ENCODE measurements around the gene NRROS.

The NRROS gene

DNA sequence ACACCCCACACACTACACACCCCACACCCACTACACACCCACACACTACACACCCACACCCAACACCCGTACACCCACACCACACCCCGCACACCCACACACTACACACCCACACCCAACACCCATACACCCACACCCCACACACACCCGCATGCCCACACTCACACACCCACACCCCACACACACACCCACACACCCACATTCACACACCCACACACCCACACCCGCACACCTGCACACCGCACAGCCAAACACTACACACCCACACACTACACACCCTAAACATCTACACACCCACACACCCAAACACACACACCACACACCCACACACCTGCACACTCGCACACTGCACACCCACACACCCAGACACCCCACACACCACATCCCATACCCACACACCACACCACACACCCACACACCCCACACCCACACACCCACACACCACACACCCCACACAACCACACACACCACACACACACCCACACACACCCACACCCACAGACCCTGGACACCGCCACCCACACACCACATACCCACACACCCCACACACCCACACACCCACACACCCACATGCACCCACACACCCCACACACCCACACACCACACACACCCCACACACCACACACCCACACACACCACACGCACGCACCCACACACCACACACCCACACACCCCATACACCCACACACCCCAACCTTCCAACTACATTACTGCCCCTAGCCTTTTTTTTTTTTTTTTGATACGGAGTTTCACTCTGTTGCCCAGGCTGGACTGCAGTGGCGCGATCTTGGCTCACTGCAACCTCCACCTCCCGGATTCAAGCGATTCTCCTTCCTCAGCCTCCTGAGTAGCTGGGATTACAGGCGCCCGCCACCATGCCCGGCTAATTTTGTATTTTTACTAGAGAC, 55.7 kb downstream of the NRROS start:
- H3K4me3 Mint-ChIP-seq = no peak overlapping the region
- no peak for ATAC-seq (ENCODE audit: low read depth)
- no peaks in the 10 kb centered on the region for H3K9me3 Mint-ChIP-seq

DNA sequence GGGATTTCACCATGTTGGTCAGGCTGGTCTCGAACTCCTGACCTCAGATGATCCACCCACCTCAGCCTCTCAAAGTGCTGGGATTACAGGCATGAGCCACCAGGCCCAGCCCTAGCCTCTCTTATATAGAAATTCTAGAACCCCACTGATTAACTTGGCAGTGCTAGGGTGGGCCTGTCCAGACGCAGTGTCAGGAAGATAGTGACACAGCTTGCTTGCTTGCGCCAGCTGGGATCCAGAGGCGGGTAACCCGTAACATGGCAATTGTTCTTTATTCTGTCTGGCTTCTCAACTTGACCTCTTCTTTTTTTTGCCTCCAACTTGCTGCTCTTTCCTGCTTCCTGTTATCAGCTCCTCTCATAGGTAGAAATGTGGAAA, 56.3 kb downstream of the NRROS start:
- no peak for ATAC-seq (ENCODE audit: low read depth)
- Mint-ChIP-seq H3K27me3 (no peaks in the 10 kb centered on the region), H3K4me1 (peaks cover 16% of the 10 kb centered on the region)

More for the DNA sequence above, 55.7 kb downstream of the NRROS start:
- DNase-seq (ENCODE audit: low spot score in 2 of 2) = no peak
- peaks cover 19% of the 10 kb centered on the region for H3K4me1 Mint-ChIP-seq
- no peaks in the 10 kb centered on the region for H3K36me3 Mint-ChIP-seq
- H3K27me3 Mint-ChIP-seq = no peaks in the 10 kb centered on the region
- peak overlapping the region; percentile 45 for H3K27ac Mint-ChIP-seq

DNA sequence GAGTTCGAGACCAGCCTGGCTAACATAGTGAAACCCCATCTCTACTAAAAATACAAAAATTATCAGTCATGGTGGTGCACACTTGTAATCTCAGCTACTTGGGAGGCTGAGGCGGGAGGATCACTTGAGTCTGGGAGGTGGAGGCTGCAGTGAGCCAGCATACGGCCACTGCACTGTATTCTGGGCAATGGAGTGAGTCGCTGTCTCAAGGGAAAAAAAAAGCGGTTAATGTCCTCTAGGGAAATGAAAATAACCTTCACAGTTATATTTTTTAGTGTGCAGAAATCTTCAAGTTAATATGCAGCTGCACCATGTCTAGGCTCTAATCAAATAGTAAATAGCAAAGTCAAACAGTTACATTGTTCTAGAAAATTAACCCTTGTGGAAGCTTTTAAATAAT, 57.8 kb downstream of the NRROS start:
- Mint-ChIP-seq H3K36me3 (no peaks in the 10 kb centered on the region), H3K4me1 (peaks cover 16% of the 10 kb centered on the region), H3K9me3 (no peaks in the 10 kb centered on the region), H3K4me3 (no peak overlapping the region), H3K27ac (no peak overlapping the region), H3K27me3 (no peaks in the 10 kb centered on the region)
- ATAC-seq (ENCODE audit: low read depth) (peak; percentile 77), DNase-seq (ENCODE audit: low spot score in 2 of 2) (peak in 1 of 2 donors; percentile 16)

More for the DNA sequence above, 56.3 kb downstream of the NRROS start:
- no peaks in the 10 kb centered on the region for H3K9me3 Mint-ChIP-seq
- no peak overlapping the region for H3K4me3 Mint-ChIP-seq
- no peak overlapping the region for H3K27ac Mint-ChIP-seq
- DNase-seq (ENCODE audit: low spot score in 2 of 2) = no peak
- no peaks in the 10 kb centered on the region for H3K36me3 Mint-ChIP-seq

DNA sequence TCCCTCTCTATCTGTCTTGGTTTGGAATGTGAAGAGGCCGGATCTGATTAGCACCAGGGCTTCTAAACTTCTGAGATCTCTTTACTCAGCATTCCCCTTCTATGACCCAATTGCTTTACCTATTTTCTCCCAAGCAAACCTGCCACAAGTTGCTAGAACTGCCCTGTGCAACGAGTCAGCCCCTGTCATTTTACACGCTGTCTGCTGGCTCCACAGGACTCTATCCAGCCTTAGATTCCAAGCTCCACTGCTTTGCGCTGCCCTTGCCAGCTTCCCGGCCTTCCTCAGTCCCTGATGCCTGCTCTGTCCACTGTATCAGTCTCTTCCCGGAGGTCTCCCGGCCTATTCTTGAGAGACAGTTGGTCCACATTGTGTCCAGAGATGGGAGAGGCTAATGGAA, 60.3 kb downstream of the NRROS start:
- ATAC-seq (ENCODE audit: low read depth) (no peak), DNase-seq (ENCODE audit: low spot score in 2 of 2) (no peak)
- no peaks in the 10 kb centered on the region for H3K9me3 Mint-ChIP-seq
- H3K36me3 Mint-ChIP-seq = no peaks in the 10 kb centered on the region
- no peaks in the 10 kb centered on the region for H3K27me3 Mint-ChIP-seq
- peaks cover 13% of the 10 kb centered on the region for H3K4me1 Mint-ChIP-seq
- no peak overlapping the region for H3K27ac Mint-ChIP-seq
- H3K4me3 Mint-ChIP-seq = no peak overlapping the region

DNA sequence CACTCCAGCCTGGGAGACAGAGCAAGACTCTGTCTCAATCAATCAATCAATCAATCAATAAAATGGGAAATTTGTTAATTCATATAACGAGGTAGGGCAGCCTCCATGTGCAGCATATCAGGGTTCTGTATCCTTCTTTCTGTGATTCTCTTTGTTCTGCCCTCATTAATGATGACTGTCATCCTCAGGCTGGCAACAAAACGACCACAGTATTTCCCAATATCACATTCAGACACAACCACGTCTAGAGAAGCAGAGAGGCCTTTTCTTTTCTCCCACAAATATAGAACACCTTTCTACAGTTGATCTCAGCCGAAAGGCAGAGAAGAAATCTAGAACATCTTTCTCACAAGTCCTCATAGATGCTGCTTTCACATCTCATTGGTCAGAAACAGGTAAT, 61.3 kb downstream of the NRROS start:
- ATAC-seq (ENCODE audit: low read depth) (no peak), DNase-seq (ENCODE audit: low spot score in 2 of 2) (no peak)
- Mint-ChIP-seq H3K9me3 (no peaks in the 10 kb centered on the region), H3K4me3 (no peak overlapping the region), H3K27ac (no peak overlapping the region), H3K4me1 (peaks cover 7% of the 10 kb centered on the region), H3K36me3 (no peaks in the 10 kb centered on the region), H3K27me3 (no peaks in the 10 kb centered on the region)

DNA sequence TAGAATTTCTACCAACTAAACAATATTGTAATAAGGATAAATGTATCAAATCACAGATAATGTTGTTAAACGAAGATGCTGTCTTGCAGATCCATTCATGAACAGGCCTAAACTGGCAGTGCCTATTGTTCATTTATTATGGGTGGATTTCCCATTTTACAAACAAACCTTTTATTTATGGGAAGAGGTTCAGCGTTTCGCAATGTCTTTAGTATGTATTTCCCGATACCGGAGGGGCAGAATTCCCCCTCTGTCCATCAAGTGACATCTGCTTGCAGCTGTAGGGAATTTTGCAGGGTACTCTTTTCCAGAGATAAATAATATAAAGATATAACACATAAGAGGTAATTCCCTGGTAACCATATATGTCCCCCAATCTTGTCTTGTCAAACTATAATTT, 66.8 kb downstream of the NRROS start:
- no peaks in the 10 kb centered on the region for H3K9me3 Mint-ChIP-seq
- H3K27me3 Mint-ChIP-seq = no peaks in the 10 kb centered on the region
- DNase-seq (ENCODE audit: low spot score in 2 of 2) = no peak
- no peak for ATAC-seq (ENCODE audit: low read depth)
- H3K36me3 Mint-ChIP-seq = no peaks in the 10 kb centered on the region
- no peak overlapping the region for H3K27ac Mint-ChIP-seq
- H3K4me3 Mint-ChIP-seq = no peak overlapping the region
- H3K4me1 Mint-ChIP-seq = peaks cover 2% of the 10 kb centered on the region

DNA sequence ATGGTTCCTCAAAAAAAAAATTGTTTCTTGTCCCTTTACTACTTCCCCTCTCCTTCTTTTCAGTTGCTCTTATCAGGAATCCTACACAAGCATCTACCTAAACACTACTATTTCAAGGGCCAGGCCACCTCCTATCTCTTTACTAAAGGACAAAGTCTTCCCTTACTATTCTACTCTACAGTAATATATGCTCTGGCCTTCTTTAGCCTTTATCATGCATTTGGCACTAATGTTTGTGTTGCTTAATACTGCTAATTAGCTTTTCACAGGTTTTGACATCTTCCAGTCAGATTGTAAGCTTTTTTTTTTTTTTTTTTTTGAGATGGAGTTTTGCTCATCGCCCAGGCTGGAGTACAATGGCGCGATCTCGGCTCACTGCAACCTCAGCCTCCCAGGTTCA, 67.2 kb downstream of the NRROS start:
- no peak overlapping the region for H3K27ac Mint-ChIP-seq
- H3K4me3 Mint-ChIP-seq = no peak overlapping the region
- ATAC-seq (ENCODE audit: low read depth) (no peak), DNase-seq (ENCODE audit: low spot score in 2 of 2) (no peak)
- peaks cover 5% of the 10 kb centered on the region for H3K4me1 Mint-ChIP-seq
- no peaks in the 10 kb centered on the region for H3K27me3 Mint-ChIP-seq
- H3K9me3 Mint-ChIP-seq = no peaks in the 10 kb centered on the region
- H3K36me3 Mint-ChIP-seq = no peaks in the 10 kb centered on the region

DNA sequence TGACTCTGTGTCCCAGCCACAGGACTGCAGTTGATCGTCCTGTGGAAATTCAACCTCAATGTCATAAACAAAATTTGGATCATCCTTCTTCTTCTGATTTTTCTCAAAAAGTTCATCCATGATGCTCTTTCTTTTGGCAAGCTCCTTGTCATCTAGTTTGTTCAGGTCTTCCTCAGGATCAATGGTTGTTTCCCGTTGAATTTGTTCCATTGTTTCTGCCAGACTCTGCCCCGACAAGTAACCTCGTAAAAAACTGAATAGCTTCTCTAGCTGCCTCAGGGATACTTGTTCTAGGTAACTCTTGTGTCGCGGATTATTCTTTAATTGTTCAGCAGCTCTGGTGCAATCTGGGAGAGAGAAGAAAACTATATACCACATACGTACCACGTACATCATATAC, 68.1 kb downstream of the NRROS start:
- Mint-ChIP-seq H3K36me3 (no peaks in the 10 kb centered on the region), H3K9me3 (no peaks in the 10 kb centered on the region), H3K27me3 (no peaks in the 10 kb centered on the region), H3K4me1 (peaks cover 6% of the 10 kb centered on the region), H3K4me3 (no peak overlapping the region), H3K27ac (no peak overlapping the region)
- ATAC-seq (ENCODE audit: low read depth) (no peak), DNase-seq (ENCODE audit: low spot score in 2 of 2) (no peak)

DNA sequence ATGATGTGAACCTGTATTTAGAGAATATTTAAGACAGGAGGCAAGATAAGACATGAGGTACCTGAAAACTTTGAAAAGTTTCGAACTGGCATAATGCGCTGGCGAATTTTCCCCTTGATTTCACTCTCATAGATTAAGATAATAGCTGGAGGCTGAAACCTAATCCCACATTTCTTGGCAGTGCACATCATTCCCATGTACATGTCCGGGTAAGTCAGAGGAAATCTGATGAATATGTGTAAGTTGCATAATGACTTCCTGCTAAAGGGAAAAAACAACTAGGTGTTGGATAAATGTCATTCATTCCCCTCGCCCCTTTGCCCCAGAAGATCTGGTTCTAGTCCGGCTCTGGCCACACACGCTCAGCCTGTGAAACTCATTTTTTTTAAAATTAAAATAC, 69.0 kb downstream of the NRROS start:
- Mint-ChIP-seq H3K27ac (no peak overlapping the region), H3K27me3 (no peaks in the 10 kb centered on the region), H3K4me3 (no peak overlapping the region), H3K9me3 (no peaks in the 10 kb centered on the region), H3K4me1 (peaks cover 9% of the 10 kb centered on the region), H3K36me3 (no peaks in the 10 kb centered on the region)
- DNase-seq (ENCODE audit: low spot score in 2 of 2) (no peak), ATAC-seq (ENCODE audit: low read depth) (no peak)

All from memory B cell (primary cell).